ENCODE data around the gene LSAMP.

- no peak for TF ChIP-seq POLR2A (IDR thresholded peaks at IDR 0.05; ENCODE audit: low read depth, low read length)
- TF ChIP-seq TAF1 (IDR thresholded peaks at IDR 0.05; ENCODE audit: low read depth, low read length): no peak
- no peak for TF ChIP-seq POLR2AphosphoS5 (IDR thresholded peaks at IDR 0.05; ENCODE audit: low read depth, low read length)
- TF ChIP-seq SPI1 (IDR thresholded peaks at IDR 0.05; ENCODE audit: low read depth, low read length): no peak
Measured at GRCh38 chr3:115861166-115861733, 584.0 kb downstream of the LSAMP start.

All from GM12891 (cell line).